ENCODE data around the gene TENM4. TPM values are rescaled to one million over a fixed set of nuclear protein-coding genes. Genes with fewer than 3 reads are reported as not detected.

Gene TENM4
- total and polyA plus RNA-seq, 11 donors = 0.08 to 6.4 (median 1.0) TPM

GRCh38 chr11:79089601-79090000 lies 351.2 kb downstream of the TENM4 start:
- WGBS, 4 donors = 84 to 95% (median 91%) methylated on average over 3 of the region's 3 CpGs
- Histone ChIP-seq H3K27ac (no peak overlapping the region), H3K4me3 (no peak overlapping the region), H3K27me3 (no peaks in the 10 kb centered on the region), H3K9me3 (peaks cover 0 to 15% (median 0%) of the 10 kb centered on the region in 12 donors), H3K4me1 (no peaks in the 10 kb centered on the region), H3K36me3 (no peaks in the 10 kb centered on the region)
- ATAC-seq = no peak
- DNase-seq = no peak
- intact Hi-C loops (cut with DNase I) = no loop called here
- TF ChIP-seq POLR2A (IDR thresholded peaks at IDR 0.05) (no peak), CTCF (IDR thresholded peaks at IDR 0.05) (no peak)

GRCh38 chr11:79088967-79089366 lies 351.9 kb downstream of the TENM4 start:
- no peak for TF ChIP-seq CTCF (IDR thresholded peaks at IDR 0.05)
- TF ChIP-seq POLR2A (IDR thresholded peaks at IDR 0.05) = no peak
- H3K36me3 ChIP-seq = no peaks in the 10 kb centered on the region
- intact Hi-C loops (cut with DNase I) = no loop called here
- no peaks in the 10 kb centered on the region for H3K4me1 ChIP-seq
- H3K27ac ChIP-seq = no peak overlapping the region
- peaks cover 0 to 12% (median 0%) of the 10 kb centered on the region in 12 donors for H3K9me3 ChIP-seq
- WGBS, 4 donors = 49 to 83% (median 76%) methylated on average over 3 to 4 of the region's 4 CpGs
- ATAC-seq (no peak), DNase-seq (no peak)
- no peak overlapping the region for H3K4me3 ChIP-seq
- no peaks in the 10 kb centered on the region for H3K27me3 ChIP-seq

- intact Hi-C loops (cut with DNase I) = no loop called here
- Histone ChIP-seq H3K27me3 (no peaks in the 10 kb centered on the region), H3K4me3 (no peak overlapping the region), H3K9me3 (peaks cover 0 to 2% (median 0%) of the 10 kb centered on the region in 12 donors), H3K27ac (no peak overlapping the region), H3K4me1 (peaks cover 0 to 3% (median 0%) of the 10 kb centered on the region in 12 donors), H3K36me3 (no peaks in the 10 kb centered on the region)
- no peak for TF ChIP-seq CTCF (IDR thresholded peaks at IDR 0.05)
- TF ChIP-seq POLR2A (IDR thresholded peaks at IDR 0.05) = no peak
- WGBS, 4 donors = 28 to 83% (median 75%) methylated on average over 5 of the region's 5 CpGs
- ATAC-seq = no peak
- DNase-seq = no peak
Measured at GRCh38 chr11:79087961-79088318, 352.9 kb downstream of the TENM4 start.

- no peak overlapping the region for H3K4me3 ChIP-seq
- DNase-seq (no peak), ATAC-seq (no peak)
- no peak overlapping the region for H3K27ac ChIP-seq
- peaks cover 0 to 3% (median 0%) of the 10 kb centered on the region in 12 donors for H3K4me1 ChIP-seq
- H3K9me3 ChIP-seq = no peaks in the 10 kb centered on the region
- no peaks in the 10 kb centered on the region for H3K36me3 ChIP-seq
- intact Hi-C loops (cut with DNase I) = no loop called here
- H3K27me3 ChIP-seq = no peaks in the 10 kb centered on the region
- WGBS, 4 donors = 65 to 74% (median 69%) methylated on average over 9 of the region's 9 CpGs
- TF ChIP-seq CTCF (IDR thresholded peaks at IDR 0.05) (no peak), POLR2A (IDR thresholded peaks at IDR 0.05) (no peak)
Measured at GRCh38 chr11:79087238-79087960, 353.4 kb downstream of the TENM4 start.

Measured in heart left ventricle (tissue), 16 donors.